Kidney (tissue), 14 donors: ENCODE measurements around the gene GPRC5C. TPM values are rescaled to one million over a fixed set of nuclear protein-coding genes. Genes with fewer than 3 reads are reported as not detected.

Experiments
- DNase-seq, 5 donors: peaks; one replicate each; pipeline ENCODE4 v3.0.0-alpha.2; 2013 to 2020
- FAIRE-seq: peaks from 2 replicates; lab custom pipeline; 2012; peaks lifted over from hg19 to GRCh38; lab: Jason Lieb, UNC
- H3K27ac ChIP-seq, 2 donors: one replicate each; pipeline ENCODE4 v1.7.0; 2013; ENCODE audit warnings: low read depth in 2 of 2, low read length in 2 of 2, inconsistent platforms in 1 of 2
- H3K27me3 ChIP-seq: one replicate; pipeline ENCODE4 v1.7.1; 2013; ENCODE audit warnings: low read length, inconsistent platforms; ENCODE audit not compliant: control insufficient read depth, insufficient read depth
- H3K36me3 ChIP-seq, 3 donors: one replicate each; pipeline versions ENCODE4 v1.7.0 to v1.7.1; 2013; ENCODE audit warnings: low read length in 3 of 3, control low read depth in 1 of 3, inconsistent platforms in 1 of 3; ENCODE audit not compliant: insufficient read depth in 3 of 3, control insufficient read depth in 2 of 3
- H3K4me1 ChIP-seq, 3 donors: one replicate each; pipeline versions ENCODE4 v1.7.0 to v1.7.1; 2013; ENCODE audit warnings: low read length in 3 of 3, inconsistent platforms in 1 of 3, low read depth in 1 of 3; ENCODE audit not compliant: control insufficient read depth in 2 of 3, insufficient read depth in 2 of 3
- H3K4me3 ChIP-seq, 3 donors: one replicate each; pipeline versions ENCODE4 v1.7.0 to v1.8.1; 2013; ENCODE audit warnings: low read length in 3 of 3, control low read depth in 1 of 3, inconsistent platforms in 1 of 3
- H3K9ac ChIP-seq, 3 donors: one replicate each; pipeline versions ENCODE4 v1.7.0 to v1.7.1; 2013; ENCODE audit warnings: low read length in 3 of 3, control low read depth in 1 of 3, inconsistent platforms in 1 of 3
- H3K9me3 ChIP-seq, 3 donors: one replicate each; pipeline versions ENCODE4 v1.7.0 to v1.7.1; 2013; ENCODE audit warnings: low read length in 3 of 3, control low read depth in 1 of 3, inconsistent platforms in 1 of 3; ENCODE audit not compliant: control insufficient read depth in 2 of 3, insufficient read depth in 1 of 3
- CTCF ChIP-seq: IDR thresholded peaks from 3 replicates; pipeline ENCODE4 v1.5.1; 2012; ENCODE audit warnings: mild to moderate bottlenecking, moderate library complexity, borderline replicate concordance; ENCODE audit not compliant: insufficient read depth; ENCODE audit errors: extremely low read depth
- intact Hi-C: fragments of 100-400 bp; cut with DNase I; formaldehyde crosslinking; loops from one replicate; pipeline ENCODE4 v1.11.1; 2022
- polyA plus RNA-seq: library from polyadenylated mRNA; stranded (reverse); fragments of 350-450 nt; fragmentation: Illumina TruSeq; extraction: RNeasy Lipid Tissue Mini Kit (QIAGEN cat#74804); gene quantifications from one replicate; pipeline ENCODE4 v1.2.3, GENCODE V29; 2014; ENCODE audit warnings: low read depth, low replicate concordance; ENCODE audit not compliant: insufficient read depth
- total RNA-seq: library from RNA; stranded (reverse); fragmentation: NEBNext Ultra II Directional; extraction: Animal tissue kit (Norgen Biotek cat#: 25700); gene quantifications from one replicate; pipeline ENCODE4 v1.2.1, GENCODE V29; 2021
- donor health status: control.
- donor health status: control.
- donor health status: control.
- donor health status: control.
- donor health status: control.
- donor health status: DM: yes; HTN: yes; CAD: no.
- donor health status: Normal renal cell carcinoma (clear cell type).

Gene GPRC5C
- total and polyA plus RNA-seq, 2 donors from 2014 or later: 242 to 358 TPM

- no peak overlapping the region for H3K27ac ChIP-seq
- no peak overlapping the region for H3K4me3 ChIP-seq
- DNase-seq: peak in 1 of 5 donors; percentile 63
- H3K9me3 ChIP-seq: peaks cover 0 to 2% (median 0%) of the 10 kb centered on the region in 3 donors
- peaks cover 0 to 2% (median 0%) of the 10 kb centered on the region in 3 donors for H3K4me1 ChIP-seq
- no peak overlapping the region for H3K9ac ChIP-seq
- no peaks in the 10 kb centered on the region for H3K36me3 ChIP-seq
- peaks cover 7% of the 10 kb centered on the region for H3K27me3 ChIP-seq
- intact Hi-C loops: no loop called here
- FAIRE-seq: no peak
- no peak for TF ChIP-seq CTCF
These were observed 34.9 kb downstream of the GPRC5C start for GRCh38 chr17:74466828-74467184.

GRCh38 chr17:74467221-74467951 lies 35.5 kb downstream of the GPRC5C start:
- Histone ChIP-seq H3K4me3 (no peak overlapping the region), H3K4me1 (peaks cover 0 to 2% (median 0%) of the 10 kb centered on the region in 3 donors)
- no peak for FAIRE-seq

GRCh38 chr17:74471341-74471740 lies 39.5 kb downstream of the GPRC5C start:
- Histone ChIP-seq H3K36me3 (no peaks in the 10 kb centered on the region), H3K9ac (no peak overlapping the region), H3K27me3 (peaks cover 7% of the 10 kb centered on the region), H3K4me3 (no peak overlapping the region), H3K9me3 (no peaks in the 10 kb centered on the region), H3K27ac (no peak overlapping the region), H3K4me1 (no peaks in the 10 kb centered on the region)
- TF ChIP-seq CTCF: no peak
- FAIRE-seq: no peak
- DNase-seq: no peak
- intact Hi-C loops: no loop called here

More at GRCh38 chr17:74467221-74467951, 35.5 kb downstream of the GPRC5C start:
- no peak for TF ChIP-seq CTCF
- no peak overlapping the region for H3K9ac ChIP-seq
- peaks cover 7% of the 10 kb centered on the region for H3K27me3 ChIP-seq
- no peaks in the 10 kb centered on the region for H3K36me3 ChIP-seq
- peak in 1 of 5 donors; percentile 68 for DNase-seq
- peaks cover 0 to 2% (median 0%) of the 10 kb centered on the region in 3 donors for H3K9me3 ChIP-seq
- intact Hi-C loops: no loop called here
- no peak overlapping the region for H3K27ac ChIP-seq
